ENCODE data around the gene ZC3H10. TPM values are rescaled to one million over a fixed set of nuclear protein-coding genes. Genes with fewer than 3 reads are reported as not detected.
A peak's percentile ranks its signal among the peaks of the same experiment; 100 is the strongest.

Gene ZC3H10
- total RNA-seq, 1 donor from 2014 or later: 11.6 TPM

GRCh38 chr12:56087220-56087619 lies 30.8 kb upstream of the ZC3H10 start:
- Mint-ChIP-seq H3K4me3 (no peak overlapping the region), H3K27me3 (peaks cover 22% of the 10 kb centered on the region), H3K4me1 (ENCODE audit: unreplicated experiment) (peaks cover 6% of the 10 kb centered on the region), H3K36me3 (peaks cover 14% of the 10 kb centered on the region), H3K27ac (no peak overlapping the region), H3K9me3 (no peaks in the 10 kb centered on the region)
- no peak for TF ChIP-seq CTCF (conservative IDR thresholded peaks at IDR 0.05)
- no peak for DNase-seq (ENCODE audit: extremely low spot score, unreplicated experiment)

- Mint-ChIP-seq H3K4me3 (no peak overlapping the region), H3K27ac (no peak overlapping the region), H3K4me1 (ENCODE audit: unreplicated experiment) (no peaks in the 10 kb centered on the region), H3K9me3 (no peaks in the 10 kb centered on the region), H3K36me3 (peaks cover 25% of the 10 kb centered on the region), H3K27me3 (peaks cover 5% of the 10 kb centered on the region)
- no peak for DNase-seq (ENCODE audit: extremely low spot score, unreplicated experiment)
- no peak for TF ChIP-seq CTCF (conservative IDR thresholded peaks at IDR 0.05)
These were observed 20.3 kb upstream of the ZC3H10 start for GRCh38 chr12:56097738-56098137.

- Mint-ChIP-seq H3K4me3 (no peak overlapping the region), H3K27me3 (peaks cover 5% of the 10 kb centered on the region), H3K4me1 (ENCODE audit: unreplicated experiment) (peaks cover 5% of the 10 kb centered on the region), H3K36me3 (peaks cover 17% of the 10 kb centered on the region), H3K9me3 (no peaks in the 10 kb centered on the region), H3K27ac (no peak overlapping the region)
- no peak for DNase-seq (ENCODE audit: extremely low spot score, unreplicated experiment)
- TF ChIP-seq CTCF (conservative IDR thresholded peaks at IDR 0.05): no peak
These were observed 19.5 kb upstream of the ZC3H10 start for GRCh38 chr12:56098592-56098991.

GRCh38 chr12:56099787-56100186 lies 18.3 kb upstream of the ZC3H10 start:
- Mint-ChIP-seq H3K4me1 (ENCODE audit: unreplicated experiment) (peaks cover 15% of the 10 kb centered on the region), H3K27ac (peak overlapping the region; percentile 76), H3K36me3 (peaks cover 17% of the 10 kb centered on the region), H3K4me3 (no peak overlapping the region), H3K27me3 (peaks cover 5% of the 10 kb centered on the region), H3K9me3 (no peaks in the 10 kb centered on the region)
- no peak for TF ChIP-seq CTCF (conservative IDR thresholded peaks at IDR 0.05)
- no peak for DNase-seq (ENCODE audit: extremely low spot score, unreplicated experiment)

GRCh38 chr12:56101045-56101444 lies 17.0 kb upstream of the ZC3H10 start:
- TF ChIP-seq CTCF (conservative IDR thresholded peaks at IDR 0.05): no peak
- no peak overlapping the region for H3K27ac Mint-ChIP-seq
- H3K27me3 Mint-ChIP-seq: peaks cover 5% of the 10 kb centered on the region
- peaks cover 22% of the 10 kb centered on the region for H3K4me1 Mint-ChIP-seq (ENCODE audit: unreplicated experiment)
- no peak for DNase-seq (ENCODE audit: extremely low spot score, unreplicated experiment)
- H3K36me3 Mint-ChIP-seq: peaks cover 17% of the 10 kb centered on the region
- no peak overlapping the region for H3K4me3 Mint-ChIP-seq
- no peaks in the 10 kb centered on the region for H3K9me3 Mint-ChIP-seq

GRCh38 chr12:56102683-56103065 lies 15.4 kb upstream of the ZC3H10 start:
- H3K27ac Mint-ChIP-seq: no peak overlapping the region
- H3K4me3 Mint-ChIP-seq: peak overlapping the region; percentile 99
- peaks cover 12% of the 10 kb centered on the region for H3K36me3 Mint-ChIP-seq
- H3K9me3 Mint-ChIP-seq: no peaks in the 10 kb centered on the region
- H3K4me1 Mint-ChIP-seq (ENCODE audit: unreplicated experiment): peaks cover 29% of the 10 kb centered on the region
- H3K27me3 Mint-ChIP-seq: no peaks in the 10 kb centered on the region
- DNase-seq (ENCODE audit: extremely low spot score, unreplicated experiment): no peak
- TF ChIP-seq CTCF (conservative IDR thresholded peaks at IDR 0.05): no peak
